PC-3 (cell line): ENCODE results near the gene BARHL1.

Experiments used
- CTCF ChIP-seq: fragments of 300-600 bp; sonication (generic); conservative IDR thresholded peaks from 2 replicates; pipeline ENCODE4 v1.5.1; 2017; ENCODE audit warnings: antibody characterized with exemption, low read depth, mild to moderate bottlenecking, low read length
- EZH2 ChIP-seq: fragments of 300-600 bp; sonication (generic); IDR thresholded peaks from one replicate; pipeline ENCODE4 v1.6.1; 2017; ENCODE audit warnings: antibody characterized with exemption, mild to moderate bottlenecking, low read length; ENCODE audit not compliant: unreplicated experiment

DNA sequence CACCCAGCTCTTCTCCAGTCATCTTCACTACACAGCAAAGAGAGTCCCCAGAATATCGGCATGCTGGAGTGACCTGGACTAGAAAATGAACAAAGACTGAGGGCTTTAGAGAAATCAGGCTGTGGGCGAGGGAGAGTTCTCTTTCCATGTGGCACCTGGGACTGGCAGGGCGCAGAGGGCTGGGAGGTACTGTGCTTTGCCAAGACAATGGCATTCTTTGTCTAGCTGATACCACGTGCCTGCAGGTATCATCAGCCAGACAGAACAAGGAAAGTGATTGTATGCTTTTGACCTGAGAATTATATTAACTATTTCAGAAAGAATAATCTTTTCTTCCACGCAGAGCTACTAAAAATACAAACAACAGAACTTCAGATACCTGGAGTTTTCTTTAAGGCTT, 56.9 kb downstream of the BARHL1 start:
- TF ChIP-seq EZH2 = no peak
- TF ChIP-seq CTCF = no peak
